NB4 (cell line): ENCODE measurements around the gene CYBB.

ENCODE experiments used
- DNase-seq: peaks from one replicate; pipeline ENCODE4 v3.0.0; 2010; ENCODE audit warnings: low read depth
- H3K4me3 ChIP-seq: one replicate; pipeline ENCODE4 v1.5.1; 2011; ENCODE audit warnings: mild to moderate bottlenecking, low read depth, low read length, moderate library complexity
- MYC ChIP-seq: IDR thresholded peaks from 2 replicates; pipeline ENCODE4 v1.6.1; 2011; ENCODE audit warnings: low read depth, low read length
- POLR2A ChIP-seq: IDR thresholded peaks from 2 replicates; pipeline ENCODE4 v1.6.1; 2011; ENCODE audit warnings: mild to moderate bottlenecking; ENCODE audit not compliant: insufficient read length; ENCODE audit errors: extremely low read depth
- TF ChIP-seq, protein P1 (sequence below): IDR thresholded peaks from one replicate; pipeline ENCODE4 v1.5.1; 2012; ENCODE audit warnings: low read depth, low read length
- TF ChIP-seq, protein P2 (sequence below): IDR thresholded peaks from 2 replicates; pipeline ENCODE4 v1.6.1; 2011; ENCODE audit warnings: low read depth, low read length

The CYBB gene

DNA sequence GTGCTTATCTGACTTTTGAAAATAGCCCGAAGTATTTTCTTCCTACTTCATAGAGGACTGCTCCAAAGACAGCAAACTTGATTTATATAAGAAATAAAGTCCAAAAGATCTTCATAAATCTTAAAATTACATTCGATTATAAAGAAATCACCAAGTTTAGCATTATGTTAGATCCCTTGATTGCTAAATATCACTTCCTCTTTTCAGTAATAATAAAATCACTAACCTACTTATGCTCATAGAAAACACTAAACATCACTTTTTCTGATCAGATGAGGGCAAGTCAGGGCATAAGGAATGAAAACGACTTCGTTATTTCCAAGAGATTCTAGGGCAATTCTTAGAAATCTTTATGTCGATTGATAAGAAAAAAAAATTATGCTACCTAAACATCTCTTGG, 35.5 kb downstream of the CYBB start:
- DNase-seq = peak; percentile 12
- H3K4me3 ChIP-seq = no peak overlapping the region
- no peak for TF ChIP-seq MYC
- TF ChIP-seq, protein P1, sequence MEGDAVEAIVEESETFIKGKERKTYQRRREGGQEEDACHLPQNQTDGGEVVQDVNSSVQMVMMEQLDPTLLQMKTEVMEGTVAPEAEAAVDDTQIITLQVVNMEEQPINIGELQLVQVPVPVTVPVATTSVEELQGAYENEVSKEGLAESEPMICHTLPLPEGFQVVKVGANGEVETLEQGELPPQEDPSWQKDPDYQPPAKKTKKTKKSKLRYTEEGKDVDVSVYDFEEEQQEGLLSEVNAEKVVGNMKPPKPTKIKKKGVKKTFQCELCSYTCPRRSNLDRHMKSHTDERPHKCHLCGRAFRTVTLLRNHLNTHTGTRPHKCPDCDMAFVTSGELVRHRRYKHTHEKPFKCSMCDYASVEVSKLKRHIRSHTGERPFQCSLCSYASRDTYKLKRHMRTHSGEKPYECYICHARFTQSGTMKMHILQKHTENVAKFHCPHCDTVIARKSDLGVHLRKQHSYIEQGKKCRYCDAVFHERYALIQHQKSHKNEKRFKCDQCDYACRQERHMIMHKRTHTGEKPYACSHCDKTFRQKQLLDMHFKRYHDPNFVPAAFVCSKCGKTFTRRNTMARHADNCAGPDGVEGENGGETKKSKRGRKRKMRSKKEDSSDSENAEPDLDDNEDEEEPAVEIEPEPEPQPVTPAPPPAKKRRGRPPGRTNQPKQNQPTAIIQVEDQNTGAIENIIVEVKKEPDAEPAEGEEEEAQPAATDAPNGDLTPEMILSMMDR = no peak
- TF ChIP-seq POLR2A = no peak
- TF ChIP-seq, protein P2, sequence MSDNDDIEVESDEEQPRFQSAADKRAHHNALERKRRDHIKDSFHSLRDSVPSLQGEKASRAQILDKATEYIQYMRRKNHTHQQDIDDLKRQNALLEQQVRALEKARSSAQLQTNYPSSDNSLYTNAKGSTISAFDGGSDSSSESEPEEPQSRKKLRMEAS = no peak

DNA sequence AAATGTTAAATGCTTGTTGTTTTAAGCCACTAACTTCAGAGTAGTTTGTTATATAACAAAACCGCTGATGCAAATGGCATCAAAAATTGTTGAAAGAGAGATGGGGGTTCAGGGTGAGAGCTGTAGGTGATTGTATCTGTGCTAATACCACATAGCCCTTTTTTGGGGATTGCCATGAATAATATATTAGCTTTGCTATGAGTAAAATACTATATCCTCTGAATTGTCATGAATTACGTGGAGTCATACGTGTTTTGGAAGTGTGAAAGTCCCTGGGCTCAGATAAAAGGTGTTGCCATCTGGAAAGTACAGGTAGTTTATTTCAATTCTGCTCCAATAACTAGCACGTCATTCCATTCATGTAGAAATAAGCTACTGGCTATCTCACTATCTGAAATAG, 36.9 kb downstream of the CYBB start:
- DNase-seq = no peak
- H3K4me3 ChIP-seq = no peak overlapping the region
- TF ChIP-seq, protein P1 = no peak
- TF ChIP-seq, protein P2 = no peak
- TF ChIP-seq POLR2A (no peak), MYC (no peak)

DNA sequence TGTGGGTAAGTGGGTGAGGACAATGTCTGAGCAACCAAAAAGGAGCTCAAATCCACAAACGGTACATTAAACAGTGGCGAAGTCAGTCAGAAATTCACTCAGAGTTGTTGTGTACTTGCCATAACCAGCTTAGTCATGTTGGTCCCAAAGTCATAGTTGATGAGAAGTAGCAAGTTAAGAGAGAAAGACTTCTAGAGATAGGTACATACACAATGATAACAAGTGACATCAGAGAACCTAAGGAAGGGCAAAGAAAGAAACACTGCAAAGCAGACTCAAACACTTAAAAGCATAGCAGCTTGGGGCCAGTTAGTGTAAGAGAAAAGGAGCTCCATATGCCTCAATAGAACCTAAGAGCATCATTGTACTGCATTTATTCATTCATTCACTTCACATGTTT, 37.3 kb downstream of the CYBB start:
- DNase-seq = no peak
- TF ChIP-seq, protein P2 = no peak
- TF ChIP-seq MYC = no peak
- no peak for TF ChIP-seq POLR2A
- TF ChIP-seq, protein P1 = no peak
- H3K4me3 ChIP-seq = no peak overlapping the region

DNA sequence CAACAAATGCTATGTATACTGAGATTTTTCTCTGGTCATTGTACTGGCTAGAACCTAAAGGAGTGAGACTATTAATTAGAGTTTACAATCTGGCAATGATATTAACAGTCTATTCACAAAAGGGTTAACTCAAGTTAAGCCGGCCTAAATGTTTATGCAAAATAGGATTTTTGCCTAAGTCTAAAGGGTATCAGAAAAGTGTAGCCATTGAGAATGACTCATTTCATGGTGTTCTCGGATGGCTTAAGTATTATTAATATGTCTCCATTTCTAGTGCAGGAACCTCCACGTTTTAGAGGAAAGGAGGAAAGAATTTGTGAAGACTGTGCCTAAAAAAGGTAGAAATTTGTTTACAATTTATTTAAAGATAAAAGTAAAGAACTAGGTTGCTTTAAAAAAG, 37.7 kb downstream of the CYBB start:
- H3K4me3 ChIP-seq = no peak overlapping the region
- no peak for DNase-seq
- TF ChIP-seq POLR2A = no peak
- TF ChIP-seq, protein P1 = no peak
- TF ChIP-seq, protein P2 = no peak
- no peak for TF ChIP-seq MYC

DNA sequence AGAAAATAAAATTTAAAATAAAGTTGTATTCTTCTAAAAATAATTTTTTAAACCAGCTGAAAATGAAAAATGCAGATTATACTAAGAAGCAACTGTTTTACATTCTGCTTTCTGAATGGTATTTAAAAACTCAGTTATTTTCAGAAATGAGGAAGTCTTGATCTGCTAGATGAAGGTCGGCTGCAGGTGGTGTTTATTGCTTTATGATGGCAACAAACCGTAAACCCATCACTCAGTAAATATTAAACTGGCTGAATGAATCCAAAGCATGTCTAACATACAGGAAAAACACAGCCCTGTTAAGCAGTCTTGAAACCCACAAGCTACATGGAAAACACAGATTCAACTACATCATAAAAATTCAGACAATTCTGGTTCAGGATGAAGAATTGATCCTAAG, 38.2 kb downstream of the CYBB start:
- DNase-seq = peak; percentile 72

More for the DNA sequence above, 38.2 kb downstream of the CYBB start:
- no peak for TF ChIP-seq POLR2A
- no peak for TF ChIP-seq MYC
- TF ChIP-seq, protein P1 = no peak
- TF ChIP-seq, protein P2 = peak; percentile 43
- no peak overlapping the region for H3K4me3 ChIP-seq
